OCI-LY7 (cell line): ENCODE data around the gene AR. TPM values are rescaled to one million over a fixed set of nuclear protein-coding genes. Genes with fewer than 3 reads are reported as not detected.

ENCODE experiments used
- BruUV-seq: library from RNA; stranded (reverse); fragments of 400-500 nt; replicated peaks from 2 replicates; lab custom pipeline; 2021; lab: Mats Ljungman, UMichigan
- CTCF ChIA-PET: fragments of 300-600 bp; sonication (Branson Sonifier 250); formaldehyde crosslinking; loops from one replicate; lab custom pipeline; 2022; ENCODE audit warnings: antibody characterized with exemption; ENCODE audit not compliant: unreplicated experiment; lab: Charles Lee
- POLR2A ChIA-PET: fragments of 300-600 bp; sonication (Branson Sonifier 250); formaldehyde crosslinking; loops from one replicate; lab custom pipeline; 2022; ENCODE audit warnings: antibody characterized with exemption; lab: Charles Lee
- DNase-seq: peaks from one replicate; pipeline ENCODE4 v3.0.0-alpha.2; 2015; ENCODE audit warnings: low spot score
- H2AFZ ChIP-seq: fragments of 200-600 bp; sonication (generic), shearing (Covaris generic); 2 replicates; pipeline ENCODE4 v1.6.1; 2014; ENCODE audit warnings: mild to moderate bottlenecking, antibody characterized with exemption, low read length, moderate library complexity
- H3K27ac ChIP-seq: fragments of 200-600 bp; sonication (generic); 2 replicates; pipeline ENCODE4 v1.5.1; 2014; ENCODE audit warnings: mixed run types, low read depth, mild to moderate bottlenecking, moderate library complexity, low read length, inconsistent platforms; ENCODE audit not compliant: poor library complexity, severe bottlenecking
- H3K36me3 ChIP-seq: fragments of 200-600 bp; sonication (generic); 2 replicates; pipeline ENCODE4 v1.6.1; 2014; ENCODE audit warnings: mild to moderate bottlenecking, antibody characterized with exemption, low read length, moderate library complexity, mixed read lengths; ENCODE audit not compliant: insufficient read depth
- H3K4me1 ChIP-seq: fragments of 200-600 bp; sonication (generic); 2 replicates; pipeline ENCODE4 v1.5.1; 2014; ENCODE audit warnings: mild to moderate bottlenecking, low read length; ENCODE audit not compliant: insufficient read depth, poor library complexity, severe bottlenecking
- H3K4me2 ChIP-seq: fragments of 200-600 bp; sonication (generic); 2 replicates; pipeline ENCODE4 v1.6.1; 2014; ENCODE audit warnings: mild to moderate bottlenecking, low read length
- H3K4me3 ChIP-seq: fragments of 200-600 bp; sonication (generic); 2 replicates; pipeline ENCODE4 v1.5.1; 2014; ENCODE audit warnings: mild to moderate bottlenecking, low read depth, low read length; ENCODE audit not compliant: poor library complexity, severe bottlenecking
- H3K79me2 ChIP-seq: fragments of 200-600 bp; sonication (generic); 2 replicates; pipeline ENCODE4 v1.6.1; 2016; ENCODE audit warnings: low read depth, mild to moderate bottlenecking, low read length, moderate library complexity, mixed read lengths; ENCODE audit not compliant: insufficient read depth
- H3K9me2 ChIP-seq: fragments of 200-600 bp; sonication (generic); 2 replicates; pipeline ENCODE4 v1.6.1; 2016; ENCODE audit warnings: mild to moderate bottlenecking, low read length, mixed read lengths; ENCODE audit not compliant: insufficient read depth
- H3K9me3 ChIP-seq: fragments of 200-600 bp; sonication (generic); 2 replicates; pipeline ENCODE4 v1.6.1; 2014; ENCODE audit warnings: mild to moderate bottlenecking, mixed run types, low read length, mixed read lengths
- H4K20me1 ChIP-seq: fragments of 200-600 bp; sonication (generic); 2 replicates; pipeline ENCODE4 v1.6.1; 2014; ENCODE audit warnings: mild to moderate bottlenecking, antibody characterized with exemption, low read length, moderate library complexity, mixed read lengths; ENCODE audit not compliant: insufficient read depth
- CTCF ChIP-seq: fragments of 200-600 bp; sonication (generic); conservative IDR thresholded peaks from 2 replicates; pipeline ENCODE4 v1.5.1; 2014; ENCODE audit warnings: mild to moderate bottlenecking, antibody characterized with exemption, low read length, moderate library complexity, mixed read lengths
- EZH2phosphoT487 ChIP-seq: fragments of 200-600 bp; sonication (generic); IDR thresholded peaks from 2 replicates; pipeline ENCODE4 v1.6.1; 2018; ENCODE audit warnings: low read depth, borderline replicate concordance, mild to moderate bottlenecking, mixed run types, antibody characterized with exemption, low read length, moderate library complexity, mixed read lengths
- intact Hi-C: fragments of 100-400 bp; cut with micrococcal nuclease; formaldehyde crosslinking; loops from one replicate; pipeline ENCODE4 v1.10.0; 2022; ENCODE audit not compliant: unreplicated experiment
- total RNA-seq, 2 experiments: library from RNA; depleted of rRNA in 1 of 2; stranded (reverse); fragments of >200 nt in 1 of 2; shearing (Covaris generic) in 1 of 2; gene quantifications; 2 replicates each; pipeline ENCODE4 v1.2.3, GENCODE V29; 2014 to 2022

Gene AR
- total RNA-seq, 2 experiments from 2014 or later: not detected

- H3K9me2 ChIP-seq: no peaks in the 10 kb centered on the region
- ChIA-PET CTCF (no interaction called here), POLR2A (no interaction called here)
- no peaks in the 10 kb centered on the region for H4K20me1 ChIP-seq
- no peak overlapping the region for H2AFZ ChIP-seq
- no peaks in the 10 kb centered on the region for H3K36me3 ChIP-seq
- no TSS peak for BruUV-seq
- no peak overlapping the region for H3K4me3 ChIP-seq
- TF ChIP-seq CTCF (no peak), EZH2phosphoT487 (no peak)
- no peaks in the 10 kb centered on the region for H3K4me1 ChIP-seq
- H3K27ac ChIP-seq: no peak overlapping the region
- H3K79me2 ChIP-seq: no peaks in the 10 kb centered on the region
- DNase-seq: no peak
- H3K9me3 ChIP-seq: no peaks in the 10 kb centered on the region
- intact Hi-C loops: no loop called here
- H3K4me2 ChIP-seq: no peak overlapping the region
These were observed 130.0 kb downstream of the AR start for GRCh38 chrX:67673741-67674274.

- Histone ChIP-seq H3K79me2 (no peaks in the 10 kb centered on the region), H3K9me3 (no peaks in the 10 kb centered on the region), H3K4me1 (no peaks in the 10 kb centered on the region), H3K4me3 (no peak overlapping the region), H2AFZ (no peak overlapping the region), H3K4me2 (no peak overlapping the region), H3K9me2 (no peaks in the 10 kb centered on the region), H3K27ac (no peak overlapping the region), H4K20me1 (no peaks in the 10 kb centered on the region), H3K36me3 (no peaks in the 10 kb centered on the region)
- no peak for DNase-seq
- intact Hi-C loops: no loop called here
- CTCF ChIA-PET: no interaction called here
- TF ChIP-seq EZH2phosphoT487 (no peak), CTCF (no peak)
- BruUV-seq: no TSS peak
- POLR2A ChIA-PET: no interaction called here
These were observed 130.9 kb downstream of the AR start for GRCh38 chrX:67674741-67675140.

GRCh38 chrX:67684136-67684535 is 140.3 kb downstream of the AR start:
- ChIA-PET POLR2A (no interaction called here), CTCF (no interaction called here)
- no TSS peak for BruUV-seq

More at GRCh38 chrX:67684136-67684535, 140.3 kb downstream of the AR start:
- Histone ChIP-seq H4K20me1 (no peaks in the 10 kb centered on the region), H3K79me2 (no peaks in the 10 kb centered on the region), H3K4me3 (no peak overlapping the region), H3K9me3 (no peaks in the 10 kb centered on the region), H3K4me1 (no peaks in the 10 kb centered on the region), H3K27ac (no peak overlapping the region), H3K4me2 (no peak overlapping the region), H3K36me3 (no peaks in the 10 kb centered on the region), H3K9me2 (no peaks in the 10 kb centered on the region), H2AFZ (no peak overlapping the region)
- DNase-seq: no peak
- intact Hi-C loops: no loop called here
- TF ChIP-seq CTCF (no peak), EZH2phosphoT487 (no peak)
